RWPE2 (cell line): ENCODE results near the gene VGLL4.
A peak's percentile ranks its signal among the peaks of the same experiment; 100 is the strongest.
"Not testable (repeated sequence)": the region's sequence is repeated elsewhere in the genome, so short reads cannot be mapped to it uniquely, and the experiment has no call there.

Experiments used
- ATAC-seq: fragments of 200-7000 bp; cut with Tn5 transposase; 3 replicates; pipeline ENCODE4 v1.9.1; 2021; ENCODE audit warnings: low read depth
- DNase-seq: peaks from one replicate; pipeline ENCODE4 v3.0.0-alpha.2; 2020; ENCODE audit warnings: low spot score
- H3K27ac ChIP-seq: fragments of 450-650 bp; 2 replicates; pipeline ENCODE4 v1.5.1; 2017; ENCODE audit warnings: mild to moderate bottlenecking; ENCODE audit not compliant: poor library complexity, severe bottlenecking
- H3K27me3 ChIP-seq: fragments of 250-450 bp; sonication (Bioruptor Pico); 2 replicates; pipeline ENCODE4 v1.5.1; 2021; ENCODE audit warnings: mild to moderate bottlenecking, moderate library complexity; ENCODE audit not compliant: insufficient read depth, poor library complexity, severe bottlenecking
- H3K36me3 ChIP-seq: fragments of 250-450 bp; sonication (Bioruptor Pico); 2 replicates; pipeline ENCODE4 v1.5.1; 2020; ENCODE audit warnings: low read depth, mild to moderate bottlenecking, moderate library complexity
- H3K4me1 ChIP-seq: fragments of 250-450 bp; sonication (Bioruptor Pico); 2 replicates; pipeline ENCODE4 v1.5.1; 2021; ENCODE audit warnings: mild to moderate bottlenecking, moderate library complexity; ENCODE audit not compliant: insufficient read depth, poor library complexity, severe bottlenecking
- H3K4me3 ChIP-seq: fragments of 250-450 bp; sonication (Bioruptor Pico); 2 replicates; pipeline ENCODE4 v1.5.1; 2021; ENCODE audit warnings: mild to moderate bottlenecking, moderate library complexity; ENCODE audit not compliant: severe bottlenecking
- H3K9me3 ChIP-seq: fragments of 250-450 bp; sonication (Bioruptor Pico); 2 replicates; pipeline ENCODE4 v1.5.1; 2021; ENCODE audit warnings: mild to moderate bottlenecking, moderate library complexity; ENCODE audit not compliant: severe bottlenecking
- CTCF ChIP-seq: fragments of 450-650 bp; IDR thresholded peaks from one replicate; pipeline ENCODE4 v1.5.1; 2017; ENCODE audit warnings: mild to moderate bottlenecking, moderate library complexity; ENCODE audit not compliant: poor library complexity, severe bottlenecking

The VGLL4 gene

GRCh38 chr3:11596387-11596786, 47.3 kb downstream of the VGLL4 start:
- peaks cover 36% of the 10 kb centered on the region for H3K4me1 ChIP-seq
- DNase-seq = no peak
- H3K36me3 ChIP-seq = peaks cover 17% of the 10 kb centered on the region

GRCh38 chr3:11595024-11595423, 48.7 kb downstream of the VGLL4 start:
- H3K36me3 ChIP-seq = peaks cover 10% of the 10 kb centered on the region
- H3K4me1 ChIP-seq = peaks cover 33% of the 10 kb centered on the region

More at GRCh38 chr3:11596387-11596786, 47.3 kb downstream of the VGLL4 start:
- Histone ChIP-seq H3K9me3 (no peaks in the 10 kb centered on the region), H3K27ac (no peak overlapping the region), H3K27me3 (no peaks in the 10 kb centered on the region), H3K4me3 (no peak overlapping the region)
- ATAC-seq = no peak
- TF ChIP-seq CTCF = no peak

GRCh38 chr3:11593318-11594034, 50.2 kb downstream of the VGLL4 start:
- no peak for ATAC-seq
- Histone ChIP-seq H3K4me3 (no peak overlapping the region), H3K27me3 (no peaks in the 10 kb centered on the region), H3K4me1 (peaks cover 28% of the 10 kb centered on the region), H3K36me3 (peaks cover 6% of the 10 kb centered on the region; the same call in 1 of the 2 replicates), H3K9me3 (no peaks in the 10 kb centered on the region), H3K27ac (peak overlapping the region; percentile 62)
- DNase-seq = no peak
- no peak for TF ChIP-seq CTCF

More at GRCh38 chr3:11595024-11595423, 48.7 kb downstream of the VGLL4 start:
- H3K4me3 ChIP-seq, ATAC-seq, H3K9me3 ChIP-seq, H3K27me3 ChIP-seq, H3K27ac ChIP-seq, DNase-seq: not testable (repeated sequence)

- TF ChIP-seq CTCF = no peak
- ATAC-seq = peak; percentile 48
- no peak overlapping the region for H3K4me3 ChIP-seq
- no peak for DNase-seq
- no peaks in the 10 kb centered on the region for H3K9me3 ChIP-seq
- H3K27me3 ChIP-seq = no peaks in the 10 kb centered on the region
- peaks cover 28% of the 10 kb centered on the region for H3K4me1 ChIP-seq
- peak overlapping the region; percentile 62 for H3K27ac ChIP-seq
- H3K36me3 ChIP-seq = peaks cover 6% of the 10 kb centered on the region; the same call in 1 of the 2 replicates
Measured at GRCh38 chr3:11592445-11593298, 51.0 kb downstream of the VGLL4 start.

GRCh38 chr3:11591391-11592282, 52.1 kb downstream of the VGLL4 start:
- peak overlapping the region; percentile 62 for H3K27ac ChIP-seq
- DNase-seq = no peak
- peaks cover 6% of the 10 kb centered on the region; the same call in 1 of the 2 replicates for H3K36me3 ChIP-seq
- ATAC-seq = peak; percentile 88
- H3K27me3 ChIP-seq = no peaks in the 10 kb centered on the region
- TF ChIP-seq CTCF = no peak
- H3K9me3 ChIP-seq = no peaks in the 10 kb centered on the region
- H3K4me1 ChIP-seq = peaks cover 28% of the 10 kb centered on the region
- H3K4me3 ChIP-seq = no peak overlapping the region
